ENCODE results near the gene HOMEZ. TPM values are rescaled to one million over a fixed set of nuclear protein-coding genes. Genes with fewer than 3 reads are reported as not detected.

HOMEZ gene
- total and polyA plus RNA-seq, 10 of the 15 experiments (the other 5 are each of a cell fraction or from before 2014, with no cell fraction given) = 2.6 to 19.3 (median 13.0) TPM

DNA sequence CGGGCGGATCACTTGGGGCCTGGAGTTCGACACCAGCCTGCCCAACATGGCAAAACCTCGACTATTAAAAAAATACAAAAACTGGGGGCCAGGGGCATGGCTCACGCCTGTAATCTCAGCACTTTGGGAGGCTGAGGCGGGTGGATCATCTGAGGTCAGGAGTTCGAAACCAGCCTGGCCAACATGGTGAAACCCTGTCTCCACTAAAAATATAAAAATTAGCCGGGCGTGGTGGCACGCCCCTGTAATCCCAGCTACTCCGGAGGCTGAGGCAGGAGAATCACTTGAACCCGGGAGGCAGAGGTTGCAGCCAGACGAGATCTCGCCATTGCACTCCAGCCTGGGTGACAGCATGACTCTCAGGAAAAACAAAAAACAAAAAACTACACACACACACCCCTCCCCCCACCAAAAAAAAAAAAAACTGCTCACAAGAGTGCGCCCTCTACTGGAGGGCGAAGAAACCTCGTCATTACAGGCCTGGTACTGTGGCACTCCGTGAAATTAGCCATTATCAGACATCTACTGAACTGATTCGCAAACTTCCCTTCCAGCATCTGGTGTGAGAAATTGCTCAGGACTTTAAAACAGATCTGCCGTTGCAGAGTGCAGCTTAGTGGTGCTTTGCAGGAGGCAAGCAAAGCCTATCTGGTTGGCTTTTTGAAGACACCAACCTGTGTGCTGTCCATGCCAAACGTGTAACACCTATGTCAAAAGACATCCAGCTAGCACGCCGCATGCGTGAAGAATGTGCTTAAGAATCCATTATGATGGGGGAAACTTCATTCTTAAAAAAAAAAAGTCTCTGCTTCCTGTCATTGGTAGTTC, 9.0 kb upstream of the HOMEZ start:
- no peak overlapping the region for H2AFZ ChIP-seq (ENCODE audit: control insufficient read depth, low read depth, low read length)
- 23% methylated on average over 24 of the region's 24 CpGs for WGBS (ENCODE audit: insufficient coverage, insufficient replicate concordance, low lambda C conversion rate, missing lambda C conversion rate)
- no peak overlapping the region for H3K4me3 ChIP-seq
- ChIA-PET SMC1A (ENCODE audit: uncharacterized antibody, unreplicated experiment) (interaction anchor here (1.2 to 2.9 kb wide), 3 partner anchors 21 to 28 kb away, joined by 3 to 10 read pairs (median 3); partner anchors contain the start of gene PABPN1), CTCF (interaction anchor here (0.6 to 6.1 kb wide), 15 partner anchors 8 to 225 kb away, joined by 3 to 36 read pairs (median 7); partner anchors contain the start of genes BCL2L2, HOMEZ, PABPN1 and PPP1R3E), POLR2A (interaction anchor here (1.2 to 1.6 kb wide), 2 partner anchors 9 to 26 kb away, joined by 3 to 4 read pairs; partner anchors contain the start of genes HOMEZ and PABPN1), RAD21 (ENCODE audit: unreplicated experiment) (interaction anchor here (0.7 to 2.0 kb wide), 2 partner anchors 27 to 48 kb away, joined by 3 to 6 read pairs; no protein-coding TSS in a partner anchor)
- peak; percentile 89 for FAIRE-seq
- ATAC-seq = peak; percentile 92
- no TSS peak for BruUV-seq (replicated peaks)
- H3K79me2 ChIP-seq (ENCODE audit: control insufficient read depth, insufficient read depth, low read length) = no peaks in the 10 kb centered on the region; the same call in 1 of the 2 replicates
- H4K20me1 ChIP-seq (ENCODE audit: control insufficient read depth, insufficient read depth) = no peaks in the 10 kb centered on the region
- H3K4me2 ChIP-seq (ENCODE audit: control insufficient read depth, insufficient read depth) = no peak overlapping the region
- in situ Hi-C loops (cut with MboI) (no loop called here), intact Hi-C loops (cut with micrococcal nuclease; ENCODE audit: unreplicated experiment) (loop anchor here (1.0 kb wide), 2 partner anchors 9 to 30 kb away; partner anchors contain the start of gene HOMEZ)
- no peak for DNase-seq (ENCODE audit: low read depth, low spot score)
- no peaks in the 10 kb centered on the region for H3K27me3 ChIP-seq (replicated peaks in 1 of 2; ENCODE audit: control insufficient read depth in 2 of 2, insufficient read depth in 2 of 2, low read length in 1 of 2)
- 0 out of 2 replicates have a peak, but pooled peaks cover 4% of the 10 kb centered on the region for H3K4me1 ChIP-seq (ENCODE audit: control insufficient read depth, insufficient read depth, low read length)
- H3K9ac ChIP-seq (ENCODE audit: control insufficient read depth, insufficient read depth, low read length) = no peak overlapping the region
- no peaks in the 10 kb centered on the region for H3K9me3 ChIP-seq (replicated peaks; ENCODE audit: control insufficient read depth, insufficient read depth, low read length)
- no peaks in the 10 kb centered on the region for H3K36me3 ChIP-seq (ENCODE audit: control insufficient read depth in 2 of 2, insufficient read depth in 2 of 2, low read length in 1 of 2)
- no peak overlapping the region for H3K27ac ChIP-seq (ENCODE audit: control insufficient read depth, insufficient read depth)
- TF ChIP-seq, protein P1, sequence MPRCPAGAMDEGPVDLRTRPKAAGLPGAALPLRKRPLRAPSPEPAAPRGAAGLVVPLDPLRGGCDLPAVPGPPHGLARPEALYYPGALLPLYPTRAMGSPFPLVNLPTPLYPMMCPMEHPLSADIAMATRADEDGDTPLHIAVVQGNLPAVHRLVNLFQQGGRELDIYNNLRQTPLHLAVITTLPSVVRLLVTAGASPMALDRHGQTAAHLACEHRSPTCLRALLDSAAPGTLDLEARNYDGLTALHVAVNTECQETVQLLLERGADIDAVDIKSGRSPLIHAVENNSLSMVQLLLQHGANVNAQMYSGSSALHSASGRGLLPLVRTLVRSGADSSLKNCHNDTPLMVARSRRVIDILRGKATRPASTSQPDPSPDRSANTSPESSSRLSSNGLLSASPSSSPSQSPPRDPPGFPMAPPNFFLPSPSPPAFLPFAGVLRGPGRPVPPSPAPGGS (IDR thresholded peaks at IDR 0.05; ENCODE audit: borderline replicate concordance, insufficient read depth, low read depth, low read length, poor library complexity, severe bottlenecking) = peak; percentile 32
- 0 out of 2 replicates have a peak, but pooled peaks have one; percentile 21 for TF ChIP-seq HDGF (IDR thresholded peaks at IDR 0.05)
- peak; percentile 49; the same call in 1 of the 2 replicates for TF ChIP-seq POLR2AphosphoS2 (IDR thresholded peaks at IDR 0.05; ENCODE audit: low read depth, low read length)
- TF ChIP-seq RUNX3 (IDR thresholded peaks at IDR 0.05; ENCODE audit: low read length) = peak; percentile 35; the same call in 1 of the 2 replicates
- TF ChIP-seq GATAD2B (conservative IDR thresholded peaks at IDR 0.05; ENCODE audit: low read depth) = no peak
- peak; percentile 37; the same call in 1 of the 2 replicates for TF ChIP-seq PML (IDR thresholded peaks at IDR 0.05; ENCODE audit: low read length)
- peak; percentile 99 for TF ChIP-seq ZNF384 (IDR thresholded peaks at IDR 0.05; ENCODE audit: borderline replicate concordance, low read depth, low read length)
- TF ChIP-seq GABPA (IDR thresholded peaks at IDR 0.05; ENCODE audit: low read depth) = no peak
- TF ChIP-seq, protein P2, sequence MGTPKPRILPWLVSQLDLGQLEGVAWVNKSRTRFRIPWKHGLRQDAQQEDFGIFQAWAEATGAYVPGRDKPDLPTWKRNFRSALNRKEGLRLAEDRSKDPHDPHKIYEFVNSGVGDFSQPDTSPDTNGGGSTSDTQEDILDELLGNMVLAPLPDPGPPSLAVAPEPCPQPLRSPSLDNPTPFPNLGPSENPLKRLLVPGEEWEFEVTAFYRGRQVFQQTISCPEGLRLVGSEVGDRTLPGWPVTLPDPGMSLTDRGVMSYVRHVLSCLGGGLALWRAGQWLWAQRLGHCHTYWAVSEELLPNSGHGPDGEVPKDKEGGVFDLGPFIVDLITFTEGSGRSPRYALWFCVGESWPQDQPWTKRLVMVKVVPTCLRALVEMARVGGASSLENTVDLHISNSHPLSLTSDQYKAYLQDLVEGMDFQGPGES (IDR thresholded peaks at IDR 0.05) = no peak
- peak; percentile 70 for TF ChIP-seq SMC3 (IDR thresholded peaks at IDR 0.05; ENCODE audit: borderline replicate concordance, low read length)
- TF ChIP-seq FOS (IDR thresholded peaks at IDR 0.05; ENCODE audit: borderline replicate concordance, extremely low read depth, insufficient read length) = no peak
- no peak for TF ChIP-seq ZNF24 (IDR thresholded peaks at IDR 0.05)
- TF ChIP-seq RAD21 (IDR thresholded peaks at IDR 0.05; ENCODE audit: insufficient read depth, low read depth, low read length) = peak; percentile 52
- TF ChIP-seq WRNIP1 (IDR thresholded peaks at IDR 0.05; ENCODE audit: borderline replicate concordance, low read depth, low read length) = 0 out of 2 replicates have a peak, but pooled peaks have one; percentile 82
- TF ChIP-seq YY1 (IDR thresholded peaks at IDR 0.05; ENCODE audit: low read depth, low read length) = peak; percentile 61; the same call in 1 of the 2 replicates
- peak; percentile 78; the same call in 1 of the 2 replicates for TF ChIP-seq NBN (IDR thresholded peaks at IDR 0.05)
- TF ChIP-seq RB1 (IDR thresholded peaks at IDR 0.05; ENCODE audit: borderline replicate concordance) = peak; percentile 27; the same call in 1 of the 2 replicates

Measured in GM12878 (cell line).